SK-N-SH (cell line): Measurements from ENCODE around the gene PCF11. TPM values are rescaled to one million over a fixed set of nuclear protein-coding genes. Genes with fewer than 3 reads are reported as not detected.

Experiments used
- CTCF ChIA-PET: fragments of 300-600, 350-600 bp; formaldehyde crosslinking; extraction: SDS; loops from one replicate; lab custom pipeline; 2021; lab: Yijun Ruan, JAX
- POLR2A ChIA-PET: fragments of 350-600 bp; sonication (Branson Sonifier 250); formaldehyde crosslinking; extraction: SDS; loops from one replicate; lab custom pipeline; 2020; ENCODE audit warnings: antibody characterized with exemption, inconsistent platforms; lab: Yijun Ruan, JAX
- DNase-seq: peaks from one replicate; pipeline ENCODE4 v3.0.0; 2012
- H2AFZ ChIP-seq: fragments of 200-600 bp; sonication (generic); 2 replicates; pipeline ENCODE4 v1.8.1; 2016; ENCODE audit warnings: antibody characterized with exemption, mild to moderate bottlenecking, low read depth
- H3F3A ChIP-seq: fragments of 200-600 bp; sonication (generic); replicated peaks from 2 replicates; pipeline ENCODE3; 2016; ENCODE audit warnings: antibody characterized with exemption, mild to moderate bottlenecking; ENCODE audit not compliant: insufficient read depth
- H3K27ac ChIP-seq, 2 experiments: fragments of 200-500 bp in 1 of 2; fragments of 200-600 bp in 1 of 2; sonication (Bioruptor generic) in 1 of 2; sonication (generic), shearing (Covaris generic) in 1 of 2; 2 replicates each; pipeline versions ENCODE4 v1.5.1 to v1.6.1; 2014 to 2016; ENCODE audit warnings: low read depth in 2 of 2, inconsistent platforms in 1 of 2, low read length in 1 of 2, mild to moderate bottlenecking in 1 of 2, mixed read lengths in 1 of 2
- H3K27me3 ChIP-seq: fragments of 200-600 bp; sonication (generic), shearing (Covaris generic); 2 replicates; pipeline ENCODE4 v1.6.1; 2016; ENCODE audit warnings: mixed run types; ENCODE audit not compliant: insufficient read depth
- H3K36me3 ChIP-seq, 2 experiments: fragments of 200-500 bp in 1 of 2; fragments of 200-600 bp in 1 of 2; sonication (Bioruptor generic) in 1 of 2; sonication (generic) in 1 of 2; replicated peaks in 1 of 2; 2 replicates each; pipeline versions ENCODE3 to v1.5.1; 2014 to 2016; ENCODE audit warnings: low read length in 1 of 2, mild to moderate bottlenecking in 1 of 2; ENCODE audit not compliant: insufficient read depth in 2 of 2, control insufficient read depth in 1 of 2
- H3K4me1 ChIP-seq, 2 experiments: fragments of 200-500 bp in 1 of 2; fragments of 200-600 bp in 1 of 2; sonication (Bioruptor generic) in 1 of 2; sonication (generic), shearing (Covaris generic) in 1 of 2; 2 replicates each; pipeline versions ENCODE4 v1.5.1 to v1.6.1; 2014 to 2016; ENCODE audit warnings: low read depth in 1 of 2, low read length in 1 of 2, mixed run types in 1 of 2; ENCODE audit not compliant: insufficient read depth in 2 of 2, control insufficient read depth in 1 of 2
- H3K4me2 ChIP-seq: fragments of 200-600 bp; sonication (generic), shearing (Covaris generic); 2 replicates; pipeline ENCODE4 v1.6.1; 2017; ENCODE audit warnings: mixed run types
- H3K4me3 ChIP-seq, 2 experiments: fragments of 200-500 bp in 1 of 2; fragments of 200-600 bp in 1 of 2; sonication (Bioruptor generic) in 1 of 2; sonication (generic), shearing (Covaris generic) in 1 of 2; 2 replicates each; pipeline versions ENCODE4 v1.5.1 to v1.8.1; 2014 to 2016; ENCODE audit warnings: low read depth in 2 of 2, inconsistent platforms in 1 of 2, low read length in 1 of 2, mild to moderate bottlenecking in 1 of 2, mixed read lengths in 1 of 2, moderate library complexity in 1 of 2
- H3K79me2 ChIP-seq: fragments of 200-600 bp; sonication (generic); 2 replicates; pipeline ENCODE4 v1.8.1; 2017; ENCODE audit warnings: mild to moderate bottlenecking; ENCODE audit not compliant: insufficient read depth
- H3K9ac ChIP-seq: fragments of 200-600 bp; sonication (generic); 2 replicates; pipeline ENCODE4 v1.6.1; 2017; ENCODE audit warnings: mixed run types
- H3K9me2 ChIP-seq: fragments of 200-600 bp; sonication (generic); 2 replicates; pipeline ENCODE4 v1.6.1; 2017; ENCODE audit warnings: mixed run types
- H3K9me3 ChIP-seq: fragments of 200-600 bp; sonication (generic); 2 replicates; pipeline ENCODE4 v1.6.1; 2017; ENCODE audit warnings: mixed run types, mild to moderate bottlenecking, moderate library complexity
- H4K20me1 ChIP-seq: fragments of 200-600 bp; sonication (generic); 2 replicates; pipeline ENCODE4 v1.6.1; 2017; ENCODE audit warnings: mild to moderate bottlenecking, mixed run types; ENCODE audit not compliant: insufficient read depth
- CTCF ChIP-seq: fragments of 200-600 bp; sonication (generic); IDR thresholded peaks from 2 replicates; pipeline ENCODE4 v1.6.1; 2017; ENCODE audit warnings: antibody characterized with exemption, mild to moderate bottlenecking, moderate library complexity
- ELF1 ChIP-seq: IDR thresholded peaks from 2 replicates; pipeline ENCODE4 v1.4.0; 2012
- EZH2phosphoT487 ChIP-seq: fragments of 200-600 bp; sonication (generic); IDR thresholded peaks from 2 replicates; pipeline ENCODE4 v1.6.1; 2017; ENCODE audit warnings: low read depth, mixed run types, mild to moderate bottlenecking, antibody characterized with exemption, moderate library complexity, borderline replicate concordance
- FOXJ3 ChIP-seq: sonication (generic); formaldehyde crosslinking; IDR thresholded peaks from 2 replicates; pipeline ENCODE4 v1.5.1; 2020; ENCODE audit warnings: mild to moderate bottlenecking, missing genetic modification reagents
- GATA2 ChIP-seq: sonication (generic); formaldehyde crosslinking; IDR thresholded peaks from 2 replicates; pipeline ENCODE4 v1.5.0; 2020; ENCODE audit warnings: mild to moderate bottlenecking, missing genetic modification reagents
- MEF2A ChIP-seq: IDR thresholded peaks from 2 replicates; pipeline ENCODE4 v1.4.0; 2012; ENCODE audit warnings: low read depth, borderline replicate concordance
- MXI1 ChIP-seq: IDR thresholded peaks from 2 replicates; pipeline ENCODE4 v1.6.1; 2012; ENCODE audit warnings: mild to moderate bottlenecking, low read depth, low read length, improper control_type of control experiment
- NRF1 ChIP-seq: IDR thresholded peaks from 2 replicates; pipeline ENCODE4 v1.6.1; 2012; ENCODE audit warnings: low read depth, mild to moderate bottlenecking, low read length
- RCOR1 ChIP-seq: fragments of 150-350 bp; IDR thresholded peaks from 2 replicates; pipeline ENCODE4 v1.6.1; 2017; ENCODE audit warnings: antibody characterized with exemption, low read length
- SIN3A ChIP-seq: IDR thresholded peaks from 2 replicates; pipeline ENCODE4 v1.6.1; 2012; ENCODE audit warnings: low read depth, mild to moderate bottlenecking, low read length, moderate library complexity, borderline replicate concordance
- SMC3 ChIP-seq: IDR thresholded peaks from 2 replicates; pipeline ENCODE4 v1.6.1; 2012; ENCODE audit warnings: low read depth, low read length, improper control_type of control experiment
- TAF1 ChIP-seq: IDR thresholded peaks from 2 replicates; pipeline ENCODE4 v1.6.1; 2012; ENCODE audit warnings: low read depth, mild to moderate bottlenecking, low read length, moderate library complexity, borderline replicate concordance
- YY1 ChIP-seq: IDR thresholded peaks from 2 replicates; pipeline ENCODE4 v1.4.0; 2012; ENCODE audit warnings: low read depth, mild to moderate bottlenecking
- WGBS: methylation state at CpG from one replicate; pipeline ENCODE4 v1.1.6; 2017; ENCODE audit warnings: low lambda C conversion rate; 5-methylcytosine and 5-hydroxymethylcytosine counted together
- polyA plus RNA-seq, 3 experiments: library from polyadenylated mRNA; depleted of rRNA; stranded (reverse); fragments of >200 nt; gene quantifications; 2 replicates each; pipeline ENCODE4 v1.2.3, GENCODE V29; 2012

Gene PCF11
- polyA plus RNA-seq, 1 of the 3 experiments (the other 2 are of a cell fraction), result 22.4 TPM

DNA sequence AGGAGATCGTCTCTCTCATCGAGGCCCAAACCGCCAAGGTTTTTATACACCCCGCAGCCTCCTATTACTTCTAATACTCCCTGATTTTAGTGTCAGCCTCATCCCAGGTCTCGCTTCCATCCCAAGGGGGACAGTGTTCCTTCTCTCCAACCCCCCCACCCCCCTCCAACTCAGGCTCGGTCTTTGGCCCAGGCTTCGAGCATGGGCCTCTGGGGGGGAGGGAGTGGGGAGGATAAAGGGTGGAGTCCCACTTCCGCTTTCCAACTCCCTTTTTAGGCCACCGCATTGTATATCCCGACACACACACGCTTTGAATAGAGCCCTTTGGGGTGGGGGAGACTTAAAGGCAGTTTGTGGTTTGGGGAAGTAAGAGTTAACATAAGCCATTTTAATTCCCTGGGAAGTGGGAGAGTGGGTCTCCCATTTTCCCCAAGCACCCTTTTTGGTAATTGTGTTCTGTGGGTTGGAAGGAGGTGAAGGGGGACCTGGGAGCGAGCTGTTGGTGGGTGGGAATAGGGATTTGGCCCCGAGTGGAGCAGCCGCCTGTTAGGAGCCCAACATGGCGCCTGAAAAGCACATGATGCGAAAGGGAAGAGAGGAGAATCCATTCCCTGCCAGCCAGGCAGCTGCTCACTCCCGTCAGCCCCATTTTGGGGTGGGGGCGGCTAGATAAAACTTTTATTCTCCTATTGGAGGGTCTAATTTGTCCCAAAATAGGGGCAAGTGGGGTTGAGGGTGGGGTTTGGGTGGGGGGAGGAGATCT lies 844 bp downstream of the PCF11 start (continued):
- TF ChIP-seq EZH2phosphoT487 (no peak), MXI1 (peak; percentile 84), CTCF (no peak), NRF1 (no peak), FOXJ3 (CRISPR knock-in tag) (no peak), MEF2A (no peak), ELF1 (peak; percentile 30; the same call in 1 of the 2 replicates), TAF1 (peak; percentile 32; the same call in 1 of the 2 replicates), SMC3 (no peak), GATA2 (CRISPR knock-in tag) (no peak)

DNA sequence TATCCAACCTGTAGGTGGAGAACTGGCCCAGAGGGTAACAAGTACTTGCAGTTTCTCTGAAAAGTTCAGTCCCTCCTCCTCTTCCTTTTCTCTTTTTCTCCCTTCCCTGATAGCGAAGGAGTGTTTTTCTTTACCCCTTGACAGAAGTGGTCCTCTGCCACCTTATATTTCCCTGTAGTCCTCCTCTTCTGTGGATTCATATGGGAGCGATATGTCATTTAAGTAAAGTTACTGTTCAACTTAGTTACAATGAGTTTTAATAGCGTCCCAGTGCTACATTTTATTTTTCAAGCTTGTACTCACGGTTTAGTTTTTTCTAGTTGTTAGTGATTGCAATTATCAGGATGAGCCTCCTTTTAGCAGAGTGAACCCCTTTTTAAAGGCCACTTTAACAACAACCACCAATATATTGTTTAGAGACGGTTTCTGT lies 1.4 kb downstream of the PCF11 start:
- ChIA-PET POLR2A (interaction anchor here (1.8 kb wide), 1 partner anchor 101 kb away, joined by 3 read pairs; no protein-coding TSS in a partner anchor), CTCF (interaction anchor here (1.1 kb wide), 1 partner anchor 24 kb away, joined by 3 read pairs; no protein-coding TSS in a partner anchor)
- Histone ChIP-seq H3K27ac (peak overlapping the region; percentile 96 to 98; a peak in 3 of 4 replicates), H3K4me3 (peak overlapping the region; percentile 92 to 95), H3K9me3 (no peaks in the 10 kb centered on the region), H4K20me1 (peaks cover 48% of the 10 kb centered on the region), H3F3A (peaks cover 15% of the 10 kb centered on the region), H2AFZ (no peak overlapping the region), H3K4me1 (peaks cover 11 to 16% of the 10 kb centered on the region in 2 experiments; a peak in 3 of 4 replicates), H3K27me3 (no peaks in the 10 kb centered on the region), H3K4me2 (peak overlapping the region; percentile 91), H3K9me2 (no peaks in the 10 kb centered on the region), H3K36me3 (peaks cover 33 to 43% of the 10 kb centered on the region in 2 experiments), H3K9ac (peak overlapping the region; percentile 98), H3K79me2 (peaks cover 65% of the 10 kb centered on the region)
- under 1% methylated on average over 5 of the region's 5 CpGs for WGBS
- no peak for DNase-seq
- 0 out of 2 replicates have a peak, but pooled peaks have one; percentile 3 for TF ChIP-seq SIN3A
- TF ChIP-seq YY1, result no peak
- no peak for TF ChIP-seq RCOR1
